Caco-2 (cell line): ENCODE data around the gene FEZ2. TPM values are rescaled to one million over a fixed set of nuclear protein-coding genes. Genes with fewer than 3 reads are reported as not detected.
A peak's percentile ranks its signal among the peaks of the same experiment; 100 is the strongest.

Experiments
- BruUV-seq: library from RNA; stranded (reverse); fragments of 400-500 nt; replicated peaks from 2 replicates; lab custom pipeline; 2021; lab: Mats Ljungman, UMichigan
- CTCF ChIA-PET: fragments of 300-600 bp; sonication (Branson Sonifier 250); formaldehyde crosslinking; loops from one replicate; lab custom pipeline; 2022; ENCODE audit warnings: antibody characterized with exemption; lab: Charles Lee
- POLR2A ChIA-PET: fragments of 300-600 bp; sonication (Branson Sonifier 250); formaldehyde crosslinking; loops from one replicate; lab custom pipeline; 2022; ENCODE audit warnings: antibody characterized with exemption; lab: Charles Lee
- DNase-seq, 2 experiments: peaks; one replicate each; pipeline versions ENCODE4 v3.0.0 to v3.0.0-alpha.2; 2020 to 2022
- H3K27me3 ChIP-seq: replicated peaks from 2 replicates; pipeline ENCODE4 v1.6.0; 2011; ENCODE audit warnings: low read length; ENCODE audit not compliant: control insufficient read depth, insufficient read depth
- H3K36me3 ChIP-seq: 2 replicates; pipeline ENCODE4 v1.5.1; 2011; ENCODE audit warnings: low read length; ENCODE audit not compliant: control insufficient read depth, insufficient read depth
- H3K4me1 ChIP-seq: fragments of 250-450 bp; sonication (Bioruptor Pico); 2 replicates; pipeline ENCODE4 v1.5.1; 2020; ENCODE audit warnings: mild to moderate bottlenecking
- H3K4me3 ChIP-seq: 2 replicates; pipeline ENCODE4 v1.5.1; 2011; ENCODE audit warnings: low read depth, mild to moderate bottlenecking, control low read depth, low read length
- H3K9me3 ChIP-seq: fragments of 250-450 bp; sonication (Bioruptor Pico); 2 replicates; pipeline ENCODE4 v1.5.1; 2020; ENCODE audit warnings: mild to moderate bottlenecking, moderate library complexity
- H3K27ac Mint-ChIP-seq: one replicate; pipeline ENCODE4 v1.8.0; 2022; ENCODE audit warnings: mixed read lengths; ENCODE audit not compliant: unreplicated experiment
- H3K27me3 Mint-ChIP-seq: one replicate; pipeline ENCODE4 v1.8.0; 2022; ENCODE audit warnings: mixed read lengths; ENCODE audit not compliant: insufficient read depth, unreplicated experiment
- H3K36me3 Mint-ChIP-seq: one replicate; pipeline ENCODE4 v1.8.0; 2022; ENCODE audit warnings: mild to moderate bottlenecking, mixed read lengths; ENCODE audit not compliant: insufficient read depth, unreplicated experiment
- H3K4me1 Mint-ChIP-seq: one replicate; pipeline ENCODE4 v1.8.0; 2022; ENCODE audit warnings: low read depth, mixed read lengths; ENCODE audit not compliant: unreplicated experiment
- H3K4me3 Mint-ChIP-seq: one replicate; pipeline ENCODE4 v1.8.0; 2022; ENCODE audit warnings: mild to moderate bottlenecking, moderate library complexity, mixed read lengths; ENCODE audit not compliant: unreplicated experiment
- H3K9me3 Mint-ChIP-seq: one replicate; pipeline ENCODE4 v1.8.0; 2022; ENCODE audit warnings: mixed read lengths; ENCODE audit not compliant: unreplicated experiment
- CTCF ChIP-seq, 2 experiments: fragments of 200-600 bp in 1 of 2; IDR thresholded peaks; 1 replicate in 1 of 2; 2 replicates in 1 of 2; pipeline versions ENCODE4 v1.5.1 to v1.8.0; 2011 to 2022; ENCODE audit warnings: antibody characterized with exemption in 1 of 2, control low read depth in 1 of 2, inconsistent platforms in 1 of 2, low read depth in 1 of 2, low read length in 1 of 2, mild to moderate bottlenecking in 1 of 2, moderate library complexity in 1 of 2; ENCODE audit not compliant: insufficient read depth in 1 of 2, severe bottlenecking in 1 of 2, unreplicated experiment in 1 of 2
- intact Hi-C: fragments of 100-400 bp; cut with micrococcal nuclease; formaldehyde crosslinking; loops from one replicate; pipeline ENCODE4 v1.10.0; 2022; ENCODE audit not compliant: unreplicated experiment
- total RNA-seq: library from RNA; stranded (reverse); gene quantifications from 2 replicates; pipeline ENCODE4 v1.2.3, GENCODE V29; 2022

Gene FEZ2
- total RNA-seq, 1 experiment from 2014 or later: 55.8 TPM

GRCh38 chr2:36569267-36569856 lies 28.6 kb downstream of the FEZ2 start:
- TSS peak; percentile 15 for BruUV-seq
- DNase-seq: no peak
- H3K36me3 Mint-ChIP-seq: peaks cover 61% of the 10 kb centered on the region
- H3K9me3 ChIP-seq: no peaks in the 10 kb centered on the region
- no peaks in the 10 kb centered on the region for H3K27me3 ChIP-seq
- no peaks in the 10 kb centered on the region for H3K9me3 Mint-ChIP-seq
- no peaks in the 10 kb centered on the region for H3K27me3 Mint-ChIP-seq
- CTCF ChIA-PET: no interaction called here
- POLR2A ChIA-PET: interaction anchor here (0.6 kb wide), 1 partner anchor 215 kb away, joined by 4 read pairs; no protein-coding TSS in a partner anchor
- peaks cover 9% of the 10 kb centered on the region for H3K4me1 Mint-ChIP-seq
- H3K27ac Mint-ChIP-seq: no peak overlapping the region
- H3K36me3 ChIP-seq: peaks cover 1% of the 10 kb centered on the region
- intact Hi-C loops: loop anchor here (2.0 kb wide), 1 partner anchor 25 kb away; no protein-coding TSS in a partner anchor
- no peak overlapping the region for H3K4me3 Mint-ChIP-seq
- H3K4me1 ChIP-seq: peaks cover 26% of the 10 kb centered on the region
- no peak for TF ChIP-seq CTCF (IDR thresholded peaks at IDR 0.05; ENCODE audit: insufficient read depth in 1 of 2, low read depth in 1 of 2, low read length in 1 of 2, severe bottlenecking in 1 of 2, unreplicated experiment in 1 of 2)
- H3K4me3 ChIP-seq: no peak overlapping the region

GRCh38 chr2:36568516-36569246 lies 29.3 kb downstream of the FEZ2 start:
- POLR2A ChIA-PET: no interaction called here
- H3K9me3 ChIP-seq: no peaks in the 10 kb centered on the region
- Mint-ChIP-seq H3K9me3 (no peaks in the 10 kb centered on the region), H3K4me3 (no peak overlapping the region), H3K27ac (no peak overlapping the region), H3K36me3 (peaks cover 63% of the 10 kb centered on the region), H3K4me1 (peaks cover 16% of the 10 kb centered on the region), H3K27me3 (no peaks in the 10 kb centered on the region)
- H3K36me3 ChIP-seq: peaks cover 1% of the 10 kb centered on the region
- H3K4me1 ChIP-seq: peaks cover 32% of the 10 kb centered on the region
- DNase-seq: no peak
- H3K27me3 ChIP-seq: no peaks in the 10 kb centered on the region
- intact Hi-C loops: loop anchor here (2.0 kb wide), 1 partner anchor 26 kb away; no protein-coding TSS in a partner anchor
- BruUV-seq: no TSS peak
- CTCF ChIA-PET: no interaction called here
- no peak for TF ChIP-seq CTCF (IDR thresholded peaks at IDR 0.05; ENCODE audit: insufficient read depth in 1 of 2, low read depth in 1 of 2, low read length in 1 of 2, severe bottlenecking in 1 of 2, unreplicated experiment in 1 of 2)
- no peak overlapping the region for H3K4me3 ChIP-seq

- H3K4me1 Mint-ChIP-seq: peaks cover 21% of the 10 kb centered on the region
- intact Hi-C loops: loop anchor here (2.0 kb wide), 1 partner anchor 27 kb away; no protein-coding TSS in a partner anchor
- peaks cover 41% of the 10 kb centered on the region for H3K4me1 ChIP-seq
- TF ChIP-seq CTCF (IDR thresholded peaks at IDR 0.05; ENCODE audit: insufficient read depth in 1 of 2, low read depth in 1 of 2, low read length in 1 of 2, severe bottlenecking in 1 of 2, unreplicated experiment in 1 of 2): no peak
- no peaks in the 10 kb centered on the region for H3K27me3 Mint-ChIP-seq
- ChIA-PET CTCF (interaction anchor here (0.7 kb wide), 1 partner anchor 101 kb away, joined by 4 read pairs; no protein-coding TSS in a partner anchor), POLR2A (no interaction called here)
- H3K36me3 ChIP-seq: peaks cover 1% of the 10 kb centered on the region
- no TSS peak for BruUV-seq
- peaks cover 62% of the 10 kb centered on the region for H3K36me3 Mint-ChIP-seq
- no peaks in the 10 kb centered on the region for H3K9me3 Mint-ChIP-seq
- H3K4me3 ChIP-seq: no peak overlapping the region
- no peaks in the 10 kb centered on the region for H3K9me3 ChIP-seq
- no peak for DNase-seq
- no peak overlapping the region for H3K4me3 Mint-ChIP-seq
- H3K27ac Mint-ChIP-seq: no peak overlapping the region
- H3K27me3 ChIP-seq: no peaks in the 10 kb centered on the region
Observed at GRCh38 chr2:36567711-36568408, 30.1 kb downstream of the FEZ2 start.
